Measurements from ENCODE around the gene L3MBTL2. TPM values are rescaled to one million over a fixed set of nuclear protein-coding genes. Genes with fewer than 3 reads are reported as not detected.

The L3MBTL2 gene
- total RNA-seq, 1 donor from 2014 or later: 20.1 TPM

DNA sequence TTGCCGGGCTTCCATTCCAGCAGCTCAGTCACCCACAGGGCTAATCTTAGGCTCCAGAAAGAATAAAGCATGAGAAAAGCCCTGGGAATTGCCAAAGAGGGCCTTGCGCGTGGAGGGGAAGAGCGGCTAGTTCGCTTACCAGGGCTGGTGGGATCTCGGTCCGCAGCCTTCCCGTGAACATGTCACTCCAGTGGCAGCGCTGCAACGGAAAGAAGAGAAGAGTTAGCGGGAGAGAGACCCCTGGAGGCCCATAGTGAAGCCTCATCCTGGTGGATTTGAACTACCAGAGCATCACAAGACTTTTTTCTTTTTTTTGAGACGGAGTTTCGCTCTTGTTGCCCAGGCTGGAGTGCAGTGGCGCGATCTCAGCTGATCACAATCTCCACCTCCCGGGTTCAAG, 62.8 kb downstream of the L3MBTL2 start:
- H3K9me3 Mint-ChIP-seq (ENCODE audit: unreplicated experiment): no peaks in the 10 kb centered on the region
- TF ChIP-seq, protein P1, sequence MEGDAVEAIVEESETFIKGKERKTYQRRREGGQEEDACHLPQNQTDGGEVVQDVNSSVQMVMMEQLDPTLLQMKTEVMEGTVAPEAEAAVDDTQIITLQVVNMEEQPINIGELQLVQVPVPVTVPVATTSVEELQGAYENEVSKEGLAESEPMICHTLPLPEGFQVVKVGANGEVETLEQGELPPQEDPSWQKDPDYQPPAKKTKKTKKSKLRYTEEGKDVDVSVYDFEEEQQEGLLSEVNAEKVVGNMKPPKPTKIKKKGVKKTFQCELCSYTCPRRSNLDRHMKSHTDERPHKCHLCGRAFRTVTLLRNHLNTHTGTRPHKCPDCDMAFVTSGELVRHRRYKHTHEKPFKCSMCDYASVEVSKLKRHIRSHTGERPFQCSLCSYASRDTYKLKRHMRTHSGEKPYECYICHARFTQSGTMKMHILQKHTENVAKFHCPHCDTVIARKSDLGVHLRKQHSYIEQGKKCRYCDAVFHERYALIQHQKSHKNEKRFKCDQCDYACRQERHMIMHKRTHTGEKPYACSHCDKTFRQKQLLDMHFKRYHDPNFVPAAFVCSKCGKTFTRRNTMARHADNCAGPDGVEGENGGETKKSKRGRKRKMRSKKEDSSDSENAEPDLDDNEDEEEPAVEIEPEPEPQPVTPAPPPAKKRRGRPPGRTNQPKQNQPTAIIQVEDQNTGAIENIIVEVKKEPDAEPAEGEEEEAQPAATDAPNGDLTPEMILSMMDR (IDR thresholded peaks at IDR 0.05; ENCODE audit: unreplicated experiment): no peak
- peaks cover 5% of the 10 kb centered on the region for H3K27me3 Mint-ChIP-seq (ENCODE audit: unreplicated experiment)
- no peaks in the 10 kb centered on the region for H3K4me1 Mint-ChIP-seq (ENCODE audit: unreplicated experiment)
- no peak for DNase-seq (ENCODE audit: low spot score)
- peaks cover 23% of the 10 kb centered on the region for H3K36me3 Mint-ChIP-seq (ENCODE audit: low read depth, unreplicated experiment)
- no peak overlapping the region for H3K4me3 Mint-ChIP-seq (ENCODE audit: unreplicated experiment)
- H3K27ac Mint-ChIP-seq (ENCODE audit: unreplicated experiment): no peak overlapping the region

- H3K27me3 Mint-ChIP-seq (ENCODE audit: unreplicated experiment): no peaks in the 10 kb centered on the region
- no peak overlapping the region for H3K4me3 Mint-ChIP-seq (ENCODE audit: unreplicated experiment)
- TF ChIP-seq, protein P1 (IDR thresholded peaks at IDR 0.05; ENCODE audit: unreplicated experiment): no peak
- H3K27ac Mint-ChIP-seq (ENCODE audit: unreplicated experiment): no peak overlapping the region
- peaks cover 23% of the 10 kb centered on the region for H3K36me3 Mint-ChIP-seq (ENCODE audit: low read depth, unreplicated experiment)
- H3K4me1 Mint-ChIP-seq (ENCODE audit: unreplicated experiment): no peaks in the 10 kb centered on the region
- no peak for DNase-seq (ENCODE audit: low spot score)
- H3K9me3 Mint-ChIP-seq (ENCODE audit: unreplicated experiment): no peaks in the 10 kb centered on the region
These were observed 66.7 kb downstream of the L3MBTL2 start for GRCh38 chr22:41271787-41272186.

DNA sequence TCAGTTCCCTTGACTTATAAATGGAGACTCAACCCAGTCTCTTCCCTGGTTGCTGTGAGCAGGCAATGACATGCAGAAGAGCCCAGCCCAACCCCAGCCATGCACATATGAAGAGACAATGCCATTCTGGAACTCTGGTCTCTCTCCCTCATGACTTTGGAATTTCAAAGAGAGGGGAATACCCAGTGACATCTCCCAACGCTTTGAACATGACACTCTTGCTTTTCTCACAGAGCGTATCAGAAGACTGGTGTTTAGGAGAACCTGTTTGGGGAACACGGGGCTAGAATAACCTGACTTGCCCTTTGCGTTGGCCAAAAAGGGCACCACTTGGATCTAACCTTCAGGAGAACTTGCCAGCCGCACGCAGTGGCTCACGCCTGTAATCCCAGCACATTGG, 68.0 kb downstream of the L3MBTL2 start:
- TF ChIP-seq, protein P1 (IDR thresholded peaks at IDR 0.05; ENCODE audit: unreplicated experiment): no peak
- H3K36me3 Mint-ChIP-seq (ENCODE audit: low read depth, unreplicated experiment): peaks cover 28% of the 10 kb centered on the region
- H3K9me3 Mint-ChIP-seq (ENCODE audit: unreplicated experiment): no peaks in the 10 kb centered on the region

DNA sequence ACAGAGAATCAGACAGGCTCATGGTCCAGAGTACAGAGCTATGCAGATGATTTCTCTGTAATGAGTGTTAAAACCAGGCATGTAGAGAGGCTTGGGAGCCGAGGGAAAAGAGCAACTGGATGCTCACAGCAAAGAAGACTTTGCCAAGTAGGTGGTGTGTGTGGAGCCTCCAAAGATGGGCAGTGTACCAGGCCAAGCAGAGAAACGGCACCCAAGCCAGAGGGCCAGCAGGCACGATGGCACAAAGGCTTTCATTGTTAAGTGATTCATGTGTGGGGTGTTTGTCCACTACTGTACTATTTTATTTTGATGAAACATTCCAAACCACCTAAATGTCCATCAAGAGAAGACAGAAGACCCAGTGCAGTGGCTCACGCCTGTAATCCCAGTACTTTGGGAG, 69.7 kb downstream of the L3MBTL2 start:
- H3K27me3 Mint-ChIP-seq (ENCODE audit: unreplicated experiment): peaks cover 2% of the 10 kb centered on the region
- H3K9me3 Mint-ChIP-seq (ENCODE audit: unreplicated experiment): no peaks in the 10 kb centered on the region
- TF ChIP-seq, protein P1 (IDR thresholded peaks at IDR 0.05; ENCODE audit: unreplicated experiment): no peak
- H3K4me1 Mint-ChIP-seq (ENCODE audit: unreplicated experiment): no peaks in the 10 kb centered on the region
- H3K4me3 Mint-ChIP-seq (ENCODE audit: unreplicated experiment): no peak overlapping the region
- no peak for DNase-seq (ENCODE audit: low spot score)
- no peak overlapping the region for H3K27ac Mint-ChIP-seq (ENCODE audit: unreplicated experiment)
- peaks cover 28% of the 10 kb centered on the region for H3K36me3 Mint-ChIP-seq (ENCODE audit: low read depth, unreplicated experiment)

More for the DNA sequence above, 68.0 kb downstream of the L3MBTL2 start:
- H3K27ac Mint-ChIP-seq (ENCODE audit: unreplicated experiment): no peak overlapping the region
- H3K4me3 Mint-ChIP-seq (ENCODE audit: unreplicated experiment): no peak overlapping the region
- H3K4me1 Mint-ChIP-seq (ENCODE audit: unreplicated experiment): no peaks in the 10 kb centered on the region
- no peak for DNase-seq (ENCODE audit: low spot score)
- H3K27me3 Mint-ChIP-seq (ENCODE audit: unreplicated experiment): peaks cover 2% of the 10 kb centered on the region

DNA sequence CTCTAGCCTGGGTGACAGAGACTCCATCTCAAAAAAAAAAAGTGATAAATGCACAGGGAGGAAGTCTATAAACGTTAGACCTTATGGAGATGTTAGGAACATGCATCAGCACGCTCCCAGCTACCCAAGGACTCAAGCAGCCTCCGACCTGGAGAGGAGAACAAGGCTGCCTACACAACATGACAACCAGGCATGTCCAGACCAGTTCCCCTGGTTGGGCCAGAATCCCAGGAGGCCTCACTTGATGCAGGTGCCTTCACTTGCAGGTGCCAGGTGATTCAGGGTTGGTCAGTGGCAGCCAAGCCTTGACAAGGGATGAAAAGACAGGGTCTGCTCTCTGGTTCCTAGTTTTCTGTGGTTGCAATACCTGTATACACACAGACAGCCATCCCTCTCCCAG, 75.0 kb downstream of the L3MBTL2 start:
- Mint-ChIP-seq H3K27me3 (ENCODE audit: unreplicated experiment) (peaks cover 4% of the 10 kb centered on the region), H3K27ac (ENCODE audit: unreplicated experiment) (no peak overlapping the region), H3K4me3 (ENCODE audit: unreplicated experiment) (no peak overlapping the region), H3K36me3 (ENCODE audit: low read depth, unreplicated experiment) (peaks cover 20% of the 10 kb centered on the region), H3K9me3 (ENCODE audit: unreplicated experiment) (no peaks in the 10 kb centered on the region), H3K4me1 (ENCODE audit: unreplicated experiment) (no peaks in the 10 kb centered on the region)
- no peak for DNase-seq (ENCODE audit: low spot score)
- TF ChIP-seq, protein P1 (IDR thresholded peaks at IDR 0.05; ENCODE audit: unreplicated experiment): no peak

All from endothelial cell (in vitro differentiated cells).